Right renal cortex interstitium (tissue), 3 donors: ENCODE data around the gene SH3RF3. TPM values are rescaled to one million over a fixed set of nuclear protein-coding genes. Genes with fewer than 3 reads are reported as not detected.

Experiments used
- DNase-seq, 3 donors: peaks; one replicate each; pipeline ENCODE4 v3.0.0-alpha.2; 2013; ENCODE audit warnings: low read depth in 3 of 3, low spot score in 2 of 3
- polyA plus RNA-seq, 3 donors: library from polyadenylated mRNA; unstranded; fragments of 120-200 nt; gene quantifications; one replicate each; pipeline ENCODE4 v1.2.1, GENCODE V29; 2013; ENCODE audit not compliant: insufficient read length in 3 of 3

SH3RF3 gene
- polyA plus RNA-seq, 3 donors, result 4.3 to 4.5 (median 4.3) TPM

GRCh38 chr2:109421642-109422041, 292.6 kb downstream of the SH3RF3 start:
- no peak for DNase-seq

DNA sequence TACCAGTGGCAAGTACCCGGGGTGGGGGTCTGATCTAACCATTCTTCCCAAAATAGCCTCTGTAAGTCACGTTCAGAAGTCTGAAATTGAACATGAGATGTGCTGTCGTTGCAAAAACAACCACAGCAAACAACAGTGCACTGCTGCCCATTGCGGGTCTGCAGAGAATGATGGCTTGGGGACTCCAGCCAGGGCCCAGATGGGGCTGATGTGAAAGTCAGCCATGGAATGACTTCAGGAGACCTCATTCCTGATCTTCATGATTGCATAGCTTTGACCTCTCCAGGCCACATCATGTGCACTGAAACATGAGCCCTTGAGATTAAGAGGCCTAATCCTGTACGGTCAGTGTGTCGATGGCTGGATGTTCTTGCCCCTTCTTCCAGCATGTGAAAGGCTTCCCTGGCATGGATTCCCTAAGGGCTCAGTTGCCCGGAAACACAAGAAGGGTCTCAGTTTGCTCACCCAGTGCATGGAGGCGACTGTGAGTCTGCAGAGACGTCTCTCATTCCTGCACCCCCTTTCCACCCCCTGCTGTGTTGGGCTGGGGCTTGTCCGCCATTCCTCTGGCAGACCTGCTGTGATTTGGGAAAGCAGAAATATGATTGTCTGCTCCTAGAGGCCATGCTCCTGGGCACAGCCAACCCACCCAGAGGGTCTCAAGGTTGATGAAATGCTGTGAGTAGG, 293.2 kb downstream of the SH3RF3 start:
- no peak for DNase-seq

DNA sequence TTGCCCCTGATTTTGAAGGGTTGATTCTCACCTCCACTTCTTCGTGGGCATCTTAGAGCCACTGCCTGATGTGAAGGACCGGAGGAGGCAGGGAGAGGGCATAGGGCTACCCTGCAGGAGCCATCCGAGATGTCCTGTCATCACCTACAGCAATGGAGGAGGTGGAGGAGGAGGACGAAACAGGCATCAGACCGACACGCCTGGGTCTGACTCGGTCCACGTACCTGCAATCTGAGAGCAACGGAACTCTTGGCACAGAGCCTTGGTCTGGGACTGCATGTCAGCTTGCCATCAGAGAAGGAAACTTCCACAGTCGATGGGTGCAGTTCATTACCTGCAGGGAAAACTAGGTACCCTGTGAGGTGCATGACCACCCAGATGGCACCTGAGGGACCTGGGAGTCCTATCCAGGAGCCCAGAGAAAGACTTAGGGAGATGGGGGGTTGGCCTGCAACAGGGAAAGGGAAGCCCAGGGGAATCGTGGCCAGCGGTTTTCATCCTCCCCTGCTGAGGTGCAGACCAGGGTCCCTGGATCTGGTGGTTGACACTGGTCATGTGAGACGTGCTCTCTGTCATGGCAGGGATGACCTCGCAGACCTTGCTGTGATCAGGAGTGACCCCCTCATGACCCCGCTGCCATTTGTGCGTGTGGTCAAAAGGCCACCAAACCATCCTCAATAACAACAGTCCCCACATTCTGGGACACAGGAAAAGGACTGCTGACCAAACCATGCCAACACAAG, 293.9 kb downstream of the SH3RF3 start:
- no peak for DNase-seq

GRCh38 chr2:109423556-109424359, 294.8 kb downstream of the SH3RF3 start:
- no peak for DNase-seq

DNA sequence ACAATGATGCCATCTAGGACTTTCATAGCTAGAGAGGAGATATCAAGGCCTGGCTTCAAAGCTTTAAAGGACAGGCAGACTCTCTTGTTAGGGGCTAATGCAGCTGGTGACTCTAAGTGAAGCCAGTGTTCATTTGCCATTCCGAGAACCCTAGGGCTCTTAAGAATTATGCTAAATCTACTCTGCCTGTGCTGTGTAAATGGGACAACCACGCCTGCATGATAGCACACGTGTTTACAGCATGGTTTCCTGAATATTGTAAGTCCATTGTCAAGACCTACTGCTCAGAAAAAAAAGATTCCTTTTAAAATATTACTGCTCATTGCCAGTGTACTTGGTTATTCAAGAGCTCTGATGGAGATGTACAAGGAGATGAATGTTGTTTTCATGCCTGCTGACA, 296.4 kb downstream of the SH3RF3 start:
- no peak for DNase-seq

GRCh38 chr2:109427661-109428091, 298.7 kb downstream of the SH3RF3 start:
- DNase-seq, result no peak

DNA sequence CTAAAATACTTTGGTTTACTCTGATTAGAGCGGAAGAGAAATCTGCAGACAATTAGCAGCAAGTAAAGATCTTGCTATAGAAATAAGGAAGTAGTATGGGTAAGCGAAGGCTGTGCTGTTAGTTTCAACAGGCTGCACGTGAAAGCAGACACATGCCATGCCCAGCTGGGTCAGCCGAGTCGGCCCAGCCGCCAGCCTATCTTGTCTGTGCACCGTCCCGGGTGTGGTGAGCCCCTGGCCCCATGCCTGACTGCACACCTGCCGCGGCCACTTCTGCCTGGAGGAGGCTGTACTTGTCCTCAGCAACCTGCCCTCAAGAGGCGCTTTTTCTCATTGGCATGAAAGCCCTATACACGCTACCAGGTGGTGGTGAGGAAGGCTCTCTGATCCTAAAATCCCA, 299.3 kb downstream of the SH3RF3 start:
- no peak for DNase-seq

DNA sequence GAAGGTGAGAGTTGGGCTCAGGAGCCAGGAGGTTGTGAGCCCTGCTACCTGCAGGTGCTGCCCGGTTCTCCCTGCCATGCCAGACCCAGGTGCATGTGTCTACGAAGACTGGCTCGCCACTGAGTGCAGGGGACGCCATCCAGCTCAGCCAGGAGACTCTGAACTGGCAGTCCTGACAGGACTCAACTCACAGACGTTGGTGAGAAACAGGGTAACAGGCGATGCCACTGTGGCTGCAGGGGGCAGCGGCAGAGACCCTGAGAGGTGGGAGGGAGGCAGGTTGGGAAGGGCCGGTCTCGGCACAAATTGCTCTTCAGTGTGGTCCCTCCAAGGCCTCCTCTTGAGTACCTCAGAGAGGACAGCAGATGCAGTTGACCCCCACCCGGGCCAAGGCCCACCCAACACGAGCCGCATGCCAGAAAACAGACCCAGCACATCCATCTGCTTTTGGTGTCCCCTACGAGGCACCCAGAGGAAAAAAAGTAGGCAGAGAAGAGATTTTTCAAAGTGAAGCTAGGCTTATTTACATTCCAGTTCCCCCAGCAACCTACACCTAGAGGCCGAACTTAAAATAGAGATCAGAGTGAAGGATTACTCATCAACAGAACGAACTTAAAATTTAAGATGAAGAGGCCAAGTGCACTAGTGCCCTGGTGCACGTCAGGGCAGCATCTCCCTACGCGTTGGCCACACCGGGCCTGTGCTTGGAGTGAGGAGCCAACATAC, 300.0 kb downstream of the SH3RF3 start:
- no peak for DNase-seq

- no peak for DNase-seq
These were observed 300.7 kb downstream of the SH3RF3 start for GRCh38 chr2:109429567-109430328.

- DNase-seq, result no peak
These were observed 301.3 kb downstream of the SH3RF3 start for GRCh38 chr2:109430329-109430636.

GRCh38 chr2:109432421-109432820, 303.4 kb downstream of the SH3RF3 start:
- DNase-seq, result no peak

DNA sequence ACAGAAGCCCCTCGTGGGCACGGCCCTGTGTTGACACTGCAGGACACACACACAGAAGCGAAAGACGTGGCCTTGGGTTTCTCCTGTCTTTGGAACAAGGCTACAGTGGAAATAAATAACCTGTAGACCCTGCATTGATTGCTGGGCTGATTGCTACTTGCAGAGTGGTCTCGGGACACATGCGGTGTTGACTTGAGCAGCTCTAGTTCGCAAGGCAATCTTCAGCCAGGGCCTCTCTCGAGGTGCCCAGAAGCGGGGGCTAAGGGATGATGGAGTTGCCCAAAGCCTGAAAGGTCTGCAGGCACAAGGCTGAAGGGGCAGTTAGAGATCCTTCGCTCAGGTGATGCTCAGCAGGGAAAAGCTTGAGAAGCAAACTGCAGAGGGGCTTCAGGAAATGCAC, 304.5 kb downstream of the SH3RF3 start:
- DNase-seq, result no peak

- DNase-seq, result no peak
These were observed 304.9 kb downstream of the SH3RF3 start for GRCh38 chr2:109433926-109434325.

- DNase-seq, result no peak
These were observed 305.3 kb downstream of the SH3RF3 start for GRCh38 chr2:109434351-109434750.

- no peak for DNase-seq
These were observed 306.2 kb downstream of the SH3RF3 start for GRCh38 chr2:109435066-109435690.

GRCh38 chr2:109435901-109436598, 307.0 kb downstream of the SH3RF3 start:
- no peak for DNase-seq

DNA sequence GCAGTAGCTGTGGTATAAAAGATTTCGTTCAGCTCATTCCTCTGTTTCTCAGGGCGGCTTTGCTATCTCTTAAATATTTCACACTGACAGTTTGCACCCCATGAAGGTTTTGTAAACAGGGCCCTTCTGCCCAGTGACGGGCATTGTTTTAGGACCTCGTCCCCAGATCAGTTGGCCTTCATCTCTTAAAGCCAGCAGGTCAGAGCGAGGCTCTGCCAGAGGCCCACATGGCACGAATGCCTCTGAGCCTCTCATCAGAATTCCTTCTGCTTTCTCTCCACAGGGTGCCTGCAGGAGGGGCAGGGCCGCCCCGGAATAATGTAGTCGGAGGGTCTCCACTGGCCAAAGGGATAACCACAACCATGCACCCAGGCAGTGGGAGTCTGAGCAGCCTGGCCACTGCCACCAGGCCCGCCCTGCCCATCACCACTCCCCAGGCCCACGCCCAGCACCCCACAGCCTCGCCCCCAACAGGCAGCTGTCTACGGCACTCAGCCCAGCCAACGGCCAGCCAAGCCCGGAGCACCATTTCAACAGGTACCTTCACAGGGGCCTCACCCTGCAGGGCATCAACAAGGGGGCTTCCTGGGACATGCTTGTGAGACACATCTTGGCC, 307.7 kb downstream of the SH3RF3 start:
- no peak for DNase-seq

DNA sequence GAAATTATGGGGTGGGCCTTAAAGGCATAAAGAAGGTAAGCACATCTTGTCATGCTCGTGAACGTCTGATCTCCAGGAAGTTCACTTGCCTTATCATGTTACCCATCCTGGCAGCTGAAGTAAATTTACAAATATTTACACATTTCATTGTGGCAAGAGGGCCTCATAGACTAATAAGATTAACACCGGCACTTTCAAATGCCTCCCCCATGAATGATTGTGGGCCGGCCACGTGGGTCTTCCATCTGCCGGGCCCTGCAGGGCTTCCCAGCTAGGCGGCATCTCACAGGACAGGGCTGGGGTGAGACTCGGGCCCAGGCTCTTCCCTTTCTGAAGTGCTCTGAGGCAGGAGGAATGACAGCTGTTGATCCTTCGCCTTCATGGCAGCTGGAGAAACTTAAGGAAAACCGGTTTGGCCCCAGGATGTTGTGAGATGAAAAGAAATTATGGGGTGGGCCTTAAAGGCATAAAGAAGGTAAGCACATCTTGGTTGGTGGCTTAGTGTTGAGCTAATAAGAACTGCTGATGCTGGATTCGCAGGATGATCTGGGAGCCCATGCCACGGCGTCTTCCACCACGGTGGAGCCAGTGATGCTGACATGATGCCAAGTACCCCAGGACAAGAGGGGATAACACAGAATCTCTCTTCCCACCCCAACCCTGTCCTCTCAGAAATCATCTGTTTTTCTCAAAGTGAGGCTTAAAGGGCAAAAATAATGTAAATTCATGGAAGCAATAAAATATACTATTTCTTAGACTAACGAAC, 308.5 kb downstream of the SH3RF3 start:
- DNase-seq, result no peak
